IPS-18a (cell line): Measurements from ENCODE around the gene ESPNL.

Experiments
- H3K27ac ChIP-seq: one replicate; pipeline ENCODE4 v1.5.1; 2013; ENCODE audit warnings: low read length
- H3K27me3 ChIP-seq: one replicate; pipeline ENCODE4 v1.6.1; 2013; ENCODE audit warnings: mild to moderate bottlenecking, low read length; ENCODE audit not compliant: control insufficient read depth, insufficient read depth
- H3K36me3 ChIP-seq: one replicate; pipeline ENCODE4 v1.6.1; 2013; ENCODE audit warnings: low read depth, low read length; ENCODE audit not compliant: control insufficient read depth
- H3K4me1 ChIP-seq: one replicate; pipeline ENCODE4 v1.6.1; 2013; ENCODE audit warnings: low read depth, low read length; ENCODE audit not compliant: control insufficient read depth
- H3K4me3 ChIP-seq: one replicate; pipeline ENCODE4 v1.5.1; 2013; ENCODE audit warnings: low read length
- H3K9ac ChIP-seq: one replicate; pipeline ENCODE4 v1.6.1; 2013; ENCODE audit warnings: mild to moderate bottlenecking, low read length, moderate library complexity
- H3K9me3 ChIP-seq: one replicate; pipeline ENCODE4 v1.6.1; 2013; ENCODE audit warnings: low read depth, low read length; ENCODE audit not compliant: control insufficient read depth

The ESPNL gene

DNA sequence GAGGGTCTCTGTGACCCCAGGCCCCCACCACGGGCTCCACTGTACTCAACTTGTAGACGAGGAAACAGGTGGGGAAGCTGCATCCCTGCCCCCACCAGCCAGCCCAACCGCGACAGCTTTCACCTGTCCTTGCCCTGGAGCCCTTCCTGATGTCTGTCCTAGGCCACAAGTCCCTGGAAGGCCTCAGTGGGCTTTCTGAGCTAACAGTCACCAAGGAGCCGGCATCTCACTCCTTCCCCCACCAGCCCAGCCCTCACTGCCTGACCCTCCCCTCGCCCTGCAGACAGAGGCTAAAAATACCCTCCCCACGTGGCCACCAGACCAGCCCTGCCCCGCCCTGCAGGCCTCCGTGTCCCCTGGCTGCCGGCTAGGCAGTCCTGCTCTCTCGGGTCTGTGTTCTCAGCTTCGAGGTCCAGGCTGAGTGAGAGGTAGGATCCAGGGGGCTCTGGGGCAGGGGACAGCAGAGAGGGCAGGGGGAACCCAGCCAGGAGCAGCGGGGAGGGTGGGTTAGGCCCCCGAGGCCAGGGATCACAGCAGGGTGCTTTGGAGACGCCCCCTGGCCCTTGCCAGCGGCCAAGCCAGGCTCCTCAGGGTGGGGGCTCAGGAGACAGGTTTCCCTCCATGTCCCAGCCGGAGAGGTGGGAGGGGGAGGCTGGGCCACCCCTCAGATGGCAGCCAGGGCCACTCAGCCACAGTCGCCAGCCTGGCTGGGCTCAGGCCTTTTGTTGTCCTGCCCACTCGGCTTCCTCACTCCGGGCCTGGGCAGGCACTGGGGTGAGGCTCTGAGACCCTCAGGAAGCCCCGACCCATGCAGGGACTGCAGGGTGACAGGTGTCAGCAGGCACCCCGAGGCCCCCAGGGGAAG is 38.4 kb downstream of the ESPNL start, which contains the start of gene KLHL30:
TSS of gene KLHL30 (plus strand) at position 338 of the 865 bp plus-strand sequence. CDS start 2,087 bp downstream, outside the sequence.
- Histone ChIP-seq H3K4me3 (no peak within 1 kb of the TSS), H3K27ac (no peak within 1 kb of the TSS), H3K9ac (no peak within 1 kb of the TSS), H3K36me3 (no peaks in the 10 kb centered on the region), H3K9me3 (no peaks in the 10 kb centered on the region), H3K27me3 (no peaks in the 10 kb centered on the region), H3K4me1 (no peaks in the 10 kb centered on the region)

DNA sequence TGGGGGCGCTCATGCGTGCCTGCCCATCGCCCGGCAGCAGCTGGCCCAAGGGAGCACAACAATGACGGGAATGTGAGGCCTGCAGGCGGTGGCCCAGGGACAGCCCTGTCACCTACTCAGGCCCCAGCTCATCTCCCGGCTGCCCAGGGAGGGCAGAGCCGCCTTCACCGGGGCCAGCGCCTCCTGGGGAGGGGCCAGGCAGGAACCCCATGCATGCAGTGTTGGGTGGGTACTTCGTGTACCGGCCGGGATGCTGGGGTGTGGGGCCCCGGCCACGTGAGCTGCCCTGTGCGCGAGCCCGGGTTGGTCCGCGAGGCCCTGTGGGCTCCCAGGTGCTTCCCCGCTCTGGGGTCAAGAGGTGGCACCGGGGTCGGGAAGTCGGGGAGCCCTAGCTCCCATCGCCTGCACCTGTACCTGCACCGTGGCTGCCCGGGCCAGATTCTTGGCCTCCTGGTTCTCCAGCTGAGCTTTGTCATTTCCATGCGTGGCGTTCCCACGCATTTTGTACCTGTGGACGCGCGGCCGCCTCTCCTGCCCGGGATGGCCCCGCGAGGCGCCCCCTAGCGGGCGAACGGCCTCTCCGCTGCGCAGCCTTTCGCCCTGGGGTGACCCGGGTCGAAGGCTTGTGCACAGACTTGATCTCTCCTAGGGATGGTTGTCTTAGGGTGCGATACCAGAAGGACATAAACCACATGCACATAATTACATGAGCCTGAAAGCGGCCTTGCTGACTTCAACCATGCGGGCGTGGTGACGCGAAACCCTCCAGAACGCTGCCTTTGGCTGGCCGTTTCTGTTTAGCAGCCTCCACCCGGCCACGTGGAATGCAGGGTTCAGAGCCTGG is 39.3 kb downstream of the ESPNL start:
- Histone ChIP-seq H3K36me3 (no peaks in the 10 kb centered on the region), H3K9me3 (no peaks in the 10 kb centered on the region), H3K9ac (no peak overlapping the region), H3K4me1 (no peaks in the 10 kb centered on the region), H3K27ac (no peak overlapping the region), H3K4me3 (no peak overlapping the region), H3K27me3 (no peaks in the 10 kb centered on the region)

DNA sequence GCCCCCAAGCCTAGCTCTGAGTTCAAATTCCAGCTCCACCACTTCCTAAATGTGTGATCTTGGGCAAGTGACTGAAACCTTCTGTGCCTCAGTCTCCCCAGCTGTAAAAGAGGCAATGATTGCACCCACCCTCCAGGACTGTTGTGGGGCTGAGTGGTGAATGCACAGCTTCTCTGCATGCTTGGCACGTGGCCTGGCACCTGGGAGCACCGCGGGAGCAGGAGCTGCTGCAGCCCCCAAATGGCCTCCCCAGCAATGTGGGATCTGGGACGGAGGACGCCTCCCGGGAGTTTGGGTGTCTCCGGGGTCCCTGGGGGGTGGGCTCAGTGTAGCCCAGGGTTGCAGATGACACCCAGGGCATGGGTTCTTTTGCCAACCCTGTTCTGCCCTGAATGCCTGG is 39.9 kb downstream of the ESPNL start:
- Histone ChIP-seq H3K9me3 (no peaks in the 10 kb centered on the region), H3K4me3 (no peak overlapping the region), H3K27ac (no peak overlapping the region), H3K4me1 (no peaks in the 10 kb centered on the region), H3K36me3 (no peaks in the 10 kb centered on the region), H3K27me3 (no peaks in the 10 kb centered on the region), H3K9ac (no peak overlapping the region)

DNA sequence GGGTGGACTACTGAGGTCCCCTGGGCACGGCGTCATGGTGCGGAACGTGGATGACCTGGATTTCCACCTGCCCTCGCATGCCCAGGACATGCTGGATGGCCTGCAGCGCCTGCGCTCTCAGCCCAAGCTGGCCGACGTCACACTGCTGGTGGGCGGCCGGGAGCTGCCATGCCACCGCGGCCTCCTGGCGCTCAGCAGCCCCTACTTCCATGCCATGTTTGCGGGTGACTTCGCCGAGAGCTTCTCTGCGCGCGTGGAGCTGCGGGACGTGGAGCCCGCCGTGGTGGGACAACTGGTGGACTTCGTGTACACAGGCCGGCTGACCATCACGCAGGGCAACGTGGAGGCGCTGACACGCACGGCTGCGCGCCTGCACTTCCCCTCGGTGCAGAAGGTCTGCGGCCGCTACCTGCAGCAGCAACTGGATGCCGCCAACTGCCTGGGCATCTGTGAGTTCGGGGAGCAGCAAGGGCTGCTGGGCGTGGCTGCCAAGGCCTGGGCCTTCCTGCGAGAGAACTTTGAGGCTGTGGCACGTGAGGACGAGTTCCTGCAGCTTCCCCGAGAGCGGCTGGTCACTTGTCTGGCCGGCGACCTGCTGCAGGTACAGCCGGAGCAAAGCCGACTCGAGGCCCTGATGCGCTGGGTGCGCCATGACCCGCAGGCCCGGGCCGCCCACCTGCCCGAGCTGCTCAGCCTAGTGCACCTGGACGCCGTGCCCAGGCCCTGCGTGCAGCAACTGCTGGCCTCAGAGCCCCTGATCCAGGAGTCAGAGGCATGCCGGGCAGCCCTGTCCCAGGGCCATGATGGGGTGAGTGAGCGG is 40.8 kb downstream of the ESPNL start:
- no peaks in the 10 kb centered on the region for H3K9me3 ChIP-seq
- H3K27me3 ChIP-seq = no peaks in the 10 kb centered on the region
- H3K9ac ChIP-seq = no peak overlapping the region
- H3K4me3 ChIP-seq = no peak overlapping the region
- H3K36me3 ChIP-seq = no peaks in the 10 kb centered on the region
- no peaks in the 10 kb centered on the region for H3K4me1 ChIP-seq
- H3K27ac ChIP-seq = no peak overlapping the region

DNA sequence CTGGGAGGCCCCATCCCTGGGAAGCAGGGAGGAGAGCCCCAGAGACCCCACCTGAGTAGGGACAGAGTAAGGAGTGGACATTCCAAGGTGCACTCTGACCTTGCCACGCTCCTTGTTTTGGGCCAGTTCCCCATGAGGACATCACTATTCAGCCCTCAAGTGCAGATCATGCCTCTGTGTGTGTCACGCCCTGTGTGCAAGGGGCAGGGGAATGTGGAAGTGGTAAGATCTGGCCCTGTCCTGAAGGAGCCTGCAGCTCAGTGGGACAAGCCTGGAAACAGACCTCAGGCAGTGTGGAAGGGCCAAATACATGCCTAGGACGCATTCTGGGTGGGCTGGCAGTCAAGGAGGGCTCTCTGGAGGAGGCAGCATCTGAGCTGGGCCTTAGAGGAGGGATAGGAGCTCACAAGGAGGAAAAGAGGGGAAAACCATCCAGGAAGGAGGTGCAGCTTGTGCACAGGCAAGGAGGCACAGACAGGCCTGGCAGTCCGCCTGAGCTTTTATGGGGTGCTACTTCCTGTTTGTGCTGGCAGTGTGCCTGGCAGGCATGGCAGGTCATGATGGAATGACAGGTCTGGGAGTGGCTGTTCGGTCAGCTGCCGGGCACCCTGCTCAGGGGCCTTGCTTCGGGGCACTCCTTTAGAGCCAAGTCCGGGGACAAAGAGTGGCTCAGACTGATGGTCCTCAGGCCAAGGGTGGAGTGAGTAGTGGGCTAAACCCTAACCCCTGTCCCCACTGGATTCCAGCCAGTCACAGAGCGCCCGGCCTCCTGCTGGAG is 41.6 kb downstream of the ESPNL start:
- H3K4me3 ChIP-seq = no peak overlapping the region
- H3K36me3 ChIP-seq = no peaks in the 10 kb centered on the region
- no peaks in the 10 kb centered on the region for H3K9me3 ChIP-seq
- no peaks in the 10 kb centered on the region for H3K4me1 ChIP-seq
- no peak overlapping the region for H3K27ac ChIP-seq
- H3K27me3 ChIP-seq = no peaks in the 10 kb centered on the region
- no peak overlapping the region for H3K9ac ChIP-seq

DNA sequence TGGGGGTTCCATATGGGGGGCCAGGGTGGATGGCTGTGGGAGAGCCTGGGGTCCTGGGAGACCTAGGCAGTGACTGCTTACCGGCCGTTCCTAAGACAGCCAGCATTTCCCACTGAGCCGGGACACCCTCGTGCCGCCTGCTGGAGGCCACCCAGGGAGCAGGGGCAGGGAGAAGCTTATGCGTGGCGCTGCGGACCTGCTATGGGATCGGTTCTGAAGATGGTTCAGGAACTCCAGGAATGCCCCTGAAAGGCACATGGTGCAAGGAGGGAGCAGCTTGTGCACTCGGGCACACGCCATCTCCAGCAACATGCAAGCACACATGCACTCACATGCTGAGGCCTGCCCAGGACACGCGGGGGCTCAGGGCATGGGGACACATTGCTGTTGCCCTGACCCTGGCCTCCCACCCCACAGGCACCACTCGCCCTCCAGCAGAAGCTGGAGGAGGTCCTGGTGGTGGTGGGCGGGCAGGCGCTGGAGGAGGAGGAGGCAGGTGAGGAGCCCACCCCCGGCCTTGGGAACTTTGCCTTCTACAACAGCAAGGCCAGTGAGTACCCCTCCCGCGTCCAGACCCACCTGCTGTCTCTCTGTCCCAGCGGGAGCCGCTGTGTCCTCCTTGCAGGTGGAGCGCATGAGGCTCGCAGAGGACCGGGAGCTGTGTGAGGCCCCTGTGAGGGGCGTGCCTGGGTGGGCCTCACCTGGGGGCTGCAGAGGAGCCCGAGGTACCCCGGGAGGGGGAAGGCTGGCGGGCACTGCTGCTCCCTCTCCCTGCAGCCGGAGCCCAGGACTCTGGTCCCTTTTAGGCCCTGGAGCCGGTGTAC is 42.5 kb downstream of the ESPNL start:
- Histone ChIP-seq H3K27ac (no peak overlapping the region), H3K4me1 (no peaks in the 10 kb centered on the region), H3K9ac (no peak overlapping the region), H3K4me3 (no peak overlapping the region), H3K27me3 (no peaks in the 10 kb centered on the region), H3K9me3 (no peaks in the 10 kb centered on the region), H3K36me3 (no peaks in the 10 kb centered on the region)

DNA sequence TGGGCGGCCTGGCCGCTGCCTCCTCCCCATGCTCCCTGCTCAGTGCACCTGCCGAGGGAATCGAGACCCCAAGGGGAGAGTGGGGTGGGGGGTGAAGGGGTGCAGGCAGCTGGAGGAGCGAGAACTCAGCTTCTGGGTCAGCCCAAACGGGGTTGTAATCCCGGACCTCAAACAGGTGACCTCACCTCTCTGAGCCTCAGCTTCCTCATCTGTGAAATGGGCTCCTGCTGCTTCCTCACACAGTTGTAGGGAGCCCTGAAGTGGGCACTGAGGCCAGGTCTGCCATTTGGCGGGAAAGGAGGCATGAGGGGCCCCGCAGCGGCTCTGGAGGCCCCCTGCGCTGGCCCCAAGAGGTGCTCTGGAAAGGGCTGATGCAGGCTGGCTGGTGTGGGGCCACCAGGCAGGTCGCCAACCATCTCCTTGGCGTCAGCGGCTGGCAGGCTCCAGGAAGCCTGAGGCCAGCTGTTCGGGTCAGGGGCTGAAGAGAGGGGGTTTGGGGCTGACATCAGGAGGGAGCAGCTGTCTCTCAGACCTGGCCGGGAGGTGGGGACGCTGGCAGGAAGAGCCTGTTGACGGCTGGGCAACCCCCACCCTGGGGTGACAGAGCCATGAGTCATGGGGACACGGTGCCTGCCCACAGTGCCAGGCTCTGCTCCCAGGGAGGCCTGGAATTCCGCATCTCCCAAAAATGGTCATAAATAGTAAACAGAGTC is 43.3 kb downstream of the ESPNL start:
- H3K36me3 ChIP-seq = no peaks in the 10 kb centered on the region
- H3K4me1 ChIP-seq = no peaks in the 10 kb centered on the region
- H3K27me3 ChIP-seq = no peaks in the 10 kb centered on the region
- no peak overlapping the region for H3K9ac ChIP-seq
- no peak overlapping the region for H3K4me3 ChIP-seq
- no peak overlapping the region for H3K27ac ChIP-seq
- H3K9me3 ChIP-seq = no peaks in the 10 kb centered on the region

DNA sequence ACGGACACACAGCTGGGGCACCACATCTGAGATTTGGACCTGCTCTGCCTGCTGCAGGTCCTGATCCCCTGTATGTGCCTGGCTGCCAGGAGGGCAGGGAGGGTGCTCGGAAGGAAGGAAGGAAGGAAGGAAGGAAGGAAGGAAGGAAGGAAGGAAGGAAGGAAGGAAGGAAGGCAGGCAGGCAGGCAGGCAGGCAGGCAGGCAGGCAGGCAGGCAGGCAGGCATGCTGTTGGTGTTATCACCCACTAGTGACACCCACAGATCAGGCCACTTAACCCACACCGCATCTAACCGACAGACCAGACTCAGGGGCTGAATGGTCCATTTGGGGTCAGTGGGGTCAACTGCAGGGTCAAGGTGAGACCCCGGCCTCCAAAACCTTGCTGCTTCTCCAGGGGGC is 44.1 kb downstream of the ESPNL start:
- H3K27ac ChIP-seq = no peak overlapping the region
- no peaks in the 10 kb centered on the region for H3K36me3 ChIP-seq
- no peak overlapping the region for H3K4me3 ChIP-seq
- no peaks in the 10 kb centered on the region for H3K4me1 ChIP-seq
- H3K27me3 ChIP-seq = no peaks in the 10 kb centered on the region
- no peak overlapping the region for H3K9ac ChIP-seq
- no peaks in the 10 kb centered on the region for H3K9me3 ChIP-seq

DNA sequence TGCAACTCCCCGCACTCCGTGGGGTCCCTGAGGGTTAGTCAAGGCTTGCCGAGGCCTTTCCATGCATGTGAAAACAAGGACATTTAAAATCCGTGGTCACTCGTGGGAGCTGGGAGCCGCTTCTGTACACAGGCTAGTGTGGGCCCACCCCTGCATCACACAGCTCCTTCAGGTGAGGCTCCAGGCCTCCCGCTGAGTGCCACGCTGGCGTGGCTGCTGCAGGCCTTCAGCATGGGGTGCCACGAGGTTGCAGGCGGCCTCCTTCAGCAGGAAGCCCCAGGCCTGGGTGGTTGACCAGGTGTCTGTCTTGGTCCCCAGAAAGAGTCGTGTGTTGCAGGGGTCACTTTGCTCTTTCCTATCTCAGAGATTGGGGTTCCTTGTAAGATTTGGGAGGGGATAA is 44.9 kb downstream of the ESPNL start:
- Histone ChIP-seq H3K4me3 (no peak overlapping the region), H3K4me1 (no peaks in the 10 kb centered on the region), H3K9ac (no peak overlapping the region), H3K27ac (no peak overlapping the region), H3K27me3 (no peaks in the 10 kb centered on the region), H3K36me3 (no peaks in the 10 kb centered on the region), H3K9me3 (no peaks in the 10 kb centered on the region)

DNA sequence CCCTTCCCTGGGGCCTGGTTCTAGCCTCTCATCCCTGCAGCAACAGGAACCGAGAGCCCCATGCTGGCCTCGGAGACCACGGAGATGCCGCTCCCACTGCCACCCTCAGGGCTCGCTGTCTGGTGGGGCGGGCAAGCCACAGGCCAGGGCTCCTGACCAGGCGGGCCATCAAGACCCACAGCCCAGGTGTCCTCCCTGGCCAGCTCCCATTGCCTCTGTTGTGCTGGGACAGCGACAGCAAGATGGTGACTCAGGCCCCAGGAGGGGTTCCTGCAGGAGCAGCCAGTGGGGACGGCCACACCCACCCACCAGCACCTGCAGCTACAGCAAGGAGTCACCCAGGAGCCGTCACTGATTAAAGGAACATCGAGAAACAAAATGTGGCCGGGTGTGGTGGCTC is 45.7 kb downstream of the ESPNL start:
- Histone ChIP-seq H3K36me3 (no peaks in the 10 kb centered on the region), H3K4me1 (no peaks in the 10 kb centered on the region), H3K4me3 (no peak overlapping the region), H3K27ac (no peak overlapping the region), H3K9me3 (no peaks in the 10 kb centered on the region), H3K27me3 (no peaks in the 10 kb centered on the region), H3K9ac (no peak overlapping the region)
